ENCODE results near the gene ALKBH7.
"Not testable (repeated sequence)": the region's sequence is repeated elsewhere in the genome, so short reads cannot be mapped to it uniquely, and the experiment has no call there.

DNA sequence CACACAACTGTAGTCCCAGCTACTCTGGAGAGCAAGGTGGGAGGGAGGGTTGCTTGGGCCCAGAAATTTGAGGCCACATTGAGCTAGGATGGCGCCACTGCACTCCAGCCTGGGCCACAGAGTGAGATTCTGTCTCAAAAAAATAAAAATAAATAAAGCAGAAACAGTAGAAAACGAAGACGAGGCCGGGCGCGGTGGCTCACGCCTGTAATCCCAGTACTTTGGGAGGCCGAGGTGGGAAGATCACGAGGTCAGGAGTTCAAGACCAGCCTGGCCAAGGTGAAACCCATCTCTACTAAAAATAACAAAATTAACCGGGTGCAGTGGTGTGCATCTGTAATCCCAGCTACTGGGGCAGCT is 11.8 kb upstream of the ALKBH7 start:
- TF ChIP-seq EP300, POLR2A, POLR2AphosphoS5 (IDR thresholded peaks at IDR 0.05): not testable (repeated sequence)
- TF ChIP-seq, protein P1, sequence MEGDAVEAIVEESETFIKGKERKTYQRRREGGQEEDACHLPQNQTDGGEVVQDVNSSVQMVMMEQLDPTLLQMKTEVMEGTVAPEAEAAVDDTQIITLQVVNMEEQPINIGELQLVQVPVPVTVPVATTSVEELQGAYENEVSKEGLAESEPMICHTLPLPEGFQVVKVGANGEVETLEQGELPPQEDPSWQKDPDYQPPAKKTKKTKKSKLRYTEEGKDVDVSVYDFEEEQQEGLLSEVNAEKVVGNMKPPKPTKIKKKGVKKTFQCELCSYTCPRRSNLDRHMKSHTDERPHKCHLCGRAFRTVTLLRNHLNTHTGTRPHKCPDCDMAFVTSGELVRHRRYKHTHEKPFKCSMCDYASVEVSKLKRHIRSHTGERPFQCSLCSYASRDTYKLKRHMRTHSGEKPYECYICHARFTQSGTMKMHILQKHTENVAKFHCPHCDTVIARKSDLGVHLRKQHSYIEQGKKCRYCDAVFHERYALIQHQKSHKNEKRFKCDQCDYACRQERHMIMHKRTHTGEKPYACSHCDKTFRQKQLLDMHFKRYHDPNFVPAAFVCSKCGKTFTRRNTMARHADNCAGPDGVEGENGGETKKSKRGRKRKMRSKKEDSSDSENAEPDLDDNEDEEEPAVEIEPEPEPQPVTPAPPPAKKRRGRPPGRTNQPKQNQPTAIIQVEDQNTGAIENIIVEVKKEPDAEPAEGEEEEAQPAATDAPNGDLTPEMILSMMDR (IDR thresholded peaks at IDR 0.05), result not testable (repeated sequence)
